ENCODE results near the gene ADH5.
"Not testable (repeated sequence)": the region's sequence is repeated elsewhere in the genome, so short reads cannot be mapped to it uniquely, and the experiment has no call there.

Gene ADH5

GRCh38 chr4:99100876-99101275 is 12.3 kb upstream of the ADH5 start:
- H3K4me3 ChIP-seq (ENCODE audit: low read length) = no peak overlapping the region
- TF ChIP-seq CTCF (IDR thresholded peaks at IDR 0.05; ENCODE audit: insufficient read depth, low read depth, low read length, missing control alignments) = no peak
- no peak for DNase-seq (ENCODE audit: low read depth)

DNA sequence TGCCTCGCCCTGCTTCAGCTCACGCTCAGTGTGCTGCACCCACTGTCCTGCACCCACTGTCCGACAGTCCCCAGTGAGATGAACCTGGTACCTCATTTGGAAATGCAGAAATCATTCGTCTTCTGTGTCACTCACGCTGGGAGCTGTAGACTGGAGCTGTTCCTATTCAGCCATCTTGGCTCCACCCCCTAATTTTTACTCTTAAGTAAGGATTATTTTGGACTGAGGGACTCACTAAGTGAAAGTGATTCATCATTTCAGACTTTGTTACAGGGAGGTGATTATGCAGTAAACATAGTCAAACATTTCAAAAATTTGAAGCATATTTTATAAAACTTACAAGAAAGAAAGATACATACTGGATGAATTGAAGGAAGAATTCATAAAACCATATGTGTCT is 11.2 kb upstream of the ADH5 start:
- not testable (repeated sequence) for H3K4me3 ChIP-seq (ENCODE audit: low read length); DNase-seq (ENCODE audit: low read depth)

DNA sequence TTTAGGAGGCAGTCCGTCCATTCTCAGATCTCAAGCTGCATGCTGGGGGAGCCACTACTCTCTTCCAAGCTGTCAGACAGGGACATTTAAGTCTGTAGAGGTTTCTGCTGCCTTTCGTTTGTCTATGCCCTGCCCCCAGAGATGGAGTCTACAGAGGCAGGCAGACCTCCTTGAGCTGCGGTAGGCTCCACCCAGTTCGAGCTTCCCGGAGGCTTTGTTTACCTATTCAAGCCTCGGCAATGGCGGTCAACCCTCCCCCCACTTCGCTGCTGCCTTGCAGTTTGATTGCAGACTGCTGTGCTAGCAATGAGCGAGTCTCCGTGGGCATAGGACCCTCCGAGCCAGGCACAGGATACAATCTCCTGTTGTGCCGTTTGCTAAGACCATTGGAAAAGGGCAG is 10.7 kb upstream of the ADH5 start:
- TF ChIP-seq CTCF (IDR thresholded peaks at IDR 0.05; ENCODE audit: insufficient read depth, low read depth, low read length, missing control alignments) = no peak
- H3K4me3 ChIP-seq (ENCODE audit: low read length) = no peak overlapping the region
- DNase-seq (ENCODE audit: low read depth) = no peak

- DNase-seq (ENCODE audit: low read depth) = peak; percentile 63
Observed at GRCh38 chr4:99091841-99092240, 3.3 kb upstream of the ADH5 start.

GRCh38 chr4:99091216-99091575 is 2.6 kb upstream of the ADH5 start:
- peak overlapping the region; percentile 97 for H3K4me3 ChIP-seq (ENCODE audit: low read length)
- TF ChIP-seq CTCF (IDR thresholded peaks at IDR 0.05; ENCODE audit: insufficient read depth, low read depth, low read length, missing control alignments) = no peak
- peak; percentile 9 for DNase-seq (ENCODE audit: low read depth)

More at GRCh38 chr4:99091841-99092240, 3.3 kb upstream of the ADH5 start:
- H3K4me3 ChIP-seq (ENCODE audit: low read length) = peak overlapping the region; percentile 97

DNA sequence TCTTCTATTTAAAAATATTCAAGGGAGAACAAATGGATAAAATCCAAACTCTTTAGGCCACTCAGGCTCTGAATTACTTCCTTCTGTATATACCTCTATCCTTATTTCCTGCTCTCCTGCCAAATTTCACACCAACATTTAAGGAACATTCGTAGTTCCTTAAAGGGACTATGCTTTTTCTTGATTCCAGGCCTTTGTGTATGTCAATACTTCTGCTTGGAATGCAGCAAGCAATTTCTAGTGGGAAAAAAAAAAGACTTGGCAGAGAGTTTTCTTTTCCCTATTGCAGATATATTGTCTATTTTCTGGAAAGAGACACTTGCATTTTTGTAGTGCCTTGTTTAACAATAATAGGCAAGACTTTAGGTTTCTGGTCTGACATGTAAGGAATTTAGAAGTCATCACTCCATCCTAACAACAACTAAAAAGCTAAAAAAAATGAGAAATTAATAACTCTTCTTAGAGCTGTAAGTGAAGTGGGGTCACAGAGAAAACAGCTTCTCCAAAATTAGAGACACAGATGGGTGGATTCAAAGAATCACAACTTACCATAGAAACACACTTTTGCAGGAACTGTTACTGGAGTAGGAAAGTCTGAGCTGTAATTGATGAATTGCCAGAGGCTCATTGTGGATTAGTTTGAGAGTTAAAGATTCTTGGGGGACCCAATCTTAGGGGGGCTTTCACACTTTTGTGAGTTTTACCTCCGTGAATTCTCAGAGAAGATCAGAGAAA is 2.1 kb upstream of the ADH5 start:
- H3K4me3 ChIP-seq (ENCODE audit: low read length) = peak overlapping the region; percentile 97
- no peak for TF ChIP-seq CTCF (IDR thresholded peaks at IDR 0.05; ENCODE audit: insufficient read depth, low read depth, low read length, missing control alignments)
- no peak for DNase-seq (ENCODE audit: low read depth)

DNA sequence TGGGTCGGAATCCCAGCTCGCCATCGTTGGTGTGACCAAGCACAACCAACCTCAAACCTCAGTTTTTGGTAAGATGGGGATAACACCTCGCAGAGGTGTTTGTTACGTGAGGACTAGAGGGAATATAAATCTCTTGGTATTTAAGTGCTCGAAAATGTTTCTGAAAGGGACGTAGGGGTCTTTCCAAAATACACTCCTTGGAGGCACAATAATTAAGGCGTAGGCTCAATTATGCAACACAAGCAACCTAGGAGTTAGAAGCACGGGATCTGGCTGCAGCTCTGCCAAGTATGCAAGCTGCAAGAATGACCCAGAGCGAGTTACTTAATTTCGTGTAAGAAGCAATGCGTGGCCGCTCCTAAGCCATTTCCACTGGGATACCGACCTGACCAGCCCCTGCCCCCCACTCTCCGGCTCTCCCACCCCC is 552 bp downstream of the ADH5 start:
- peak overlapping the region; percentile 97 for H3K4me3 ChIP-seq (ENCODE audit: low read length)
- peak; percentile 84 for DNase-seq (ENCODE audit: low read depth)
- TF ChIP-seq CTCF (IDR thresholded peaks at IDR 0.05; ENCODE audit: insufficient read depth, low read depth, low read length, missing control alignments) = no peak

- no peak for DNase-seq (ENCODE audit: low read depth)
- TF ChIP-seq CTCF (IDR thresholded peaks at IDR 0.05; ENCODE audit: insufficient read depth, low read depth, low read length, missing control alignments) = no peak
- no peak overlapping the region for H3K4me3 ChIP-seq (ENCODE audit: low read length)
Observed at GRCh38 chr4:99084595-99084994, 4.0 kb downstream of the ADH5 start.

All from epithelial cell of esophagus (primary cell).